HEK293 (cell line): ENCODE data around the gene TLR8.
"Not testable (repeated sequence)": the region's sequence is repeated elsewhere in the genome, so short reads cannot be mapped to it uniquely, and the experiment has no call there.

ENCODE experiments used
- CTCF ChIA-PET: fragments of 350-600 bp; formaldehyde crosslinking; extraction: SDS; loops from one replicate; lab custom pipeline; 2021; ENCODE audit warnings: antibody characterized with exemption; lab: Yijun Ruan, JAX
- POLR2A ChIA-PET: fragments of 300-600 bp; formaldehyde crosslinking; extraction: SDS; loops from one replicate; lab custom pipeline; 2020; ENCODE audit warnings: antibody characterized with exemption, inconsistent platforms; lab: Yijun Ruan, JAX
- H3K27ac ChIP-seq: fragments of 200-500 bp; sonication (Bioruptor generic); 2 replicates; pipeline ENCODE4 v1.5.1; 2014; ENCODE audit warnings: low read depth, low read length, control low read depth, inconsistent platforms; ENCODE audit errors: extremely low read depth
- H3K36me3 ChIP-seq, 2 experiments: fragments of 200-500 bp in 1 of 2; sonication (Bioruptor generic) in 1 of 2; 1 replicate in 1 of 2; 2 replicates in 1 of 2; pipeline ENCODE4 v1.5.1; 2014 to 2017; ENCODE audit warnings: inconsistent platforms in 2 of 2, low read length in 2 of 2; ENCODE audit not compliant: control insufficient read depth in 2 of 2, insufficient read depth in 1 of 2
- H3K4me1 ChIP-seq: fragments of 200-500 bp; sonication (Bioruptor generic); 2 replicates; pipeline ENCODE4 v1.5.1; 2014; ENCODE audit warnings: mild to moderate bottlenecking, low read length, inconsistent platforms; ENCODE audit not compliant: control insufficient read depth, insufficient read depth
- H3K4me3 ChIP-seq: 2 replicates; pipeline ENCODE4 v1.5.1; 2011; ENCODE audit warnings: low read depth, mild to moderate bottlenecking, control low read depth, low read length, moderate library complexity
- H3K9me3 ChIP-seq: fragments of 200-500 bp; sonication (Bioruptor generic); 2 replicates; pipeline ENCODE4 v1.5.1; 2014; ENCODE audit warnings: low read depth, low read length, inconsistent platforms; ENCODE audit not compliant: control insufficient read depth, insufficient read depth
- FEZF1 ChIP-seq: fragments of 450-650 bp; formaldehyde crosslinking; IDR thresholded peaks from 2 replicates; pipeline ENCODE4 v1.5.1; 2016; ENCODE audit warnings: missing biosample characterization, missing genetic modification characterization
- GLI2 ChIP-seq: fragments of 450-650 bp; formaldehyde crosslinking; IDR thresholded peaks from 2 replicates; pipeline ENCODE4; 2017; ENCODE audit warnings: missing biosample characterization, missing genetic modification characterization, low read depth, borderline replicate concordance
- KLF10 ChIP-seq: fragments of 450-650 bp; IDR thresholded peaks from 2 replicates; pipeline ENCODE4 v1.5.1; 2018; ENCODE audit warnings: missing biosample characterization, mild to moderate bottlenecking, missing genetic modification characterization
- KLF16 ChIP-seq: fragments of 450-650 bp; formaldehyde crosslinking; IDR thresholded peaks from 2 replicates; pipeline ENCODE4 v1.5.1; 2017; ENCODE audit warnings: missing biosample characterization, missing genetic modification characterization
- KLF9 ChIP-seq: fragments of 450-650 bp; formaldehyde crosslinking; IDR thresholded peaks from 2 replicates; pipeline ENCODE4 v1.5.1; 2016; ENCODE audit warnings: missing biosample characterization, missing genetic modification characterization, low read depth
- TRIM28 ChIP-seq: IDR thresholded peaks from 2 replicates; pipeline ENCODE4 v1.6.1; 2011; ENCODE audit warnings: low read length, control low read depth, borderline replicate concordance
- ZNF10 ChIP-seq: fragments of 450-650 bp; formaldehyde crosslinking; IDR thresholded peaks from 2 replicates; pipeline ENCODE4 v1.5.1; 2017; ENCODE audit warnings: missing biosample characterization, missing genetic modification characterization
- ZNF24 ChIP-seq: fragments of 450-650 bp; formaldehyde crosslinking; IDR thresholded peaks from 2 replicates; pipeline ENCODE4 v1.5.1; 2016; ENCODE audit warnings: missing biosample characterization, missing genetic modification characterization
- ZNF350 ChIP-seq: fragments of 450-650 bp; formaldehyde crosslinking; IDR thresholded peaks from 2 replicates; pipeline ENCODE4 v1.5.0; 2017; ENCODE audit warnings: missing biosample characterization, mild to moderate bottlenecking, missing genetic modification characterization
- ZNF654 ChIP-seq: fragments of 450-650 bp; formaldehyde crosslinking; IDR thresholded peaks from 2 replicates; pipeline ENCODE4 v1.5.1; 2016; ENCODE audit warnings: low read depth, missing biosample characterization, missing genetic modification characterization
- ZNF76 ChIP-seq: fragments of 450-650 bp; formaldehyde crosslinking; IDR thresholded peaks from 2 replicates; pipeline ENCODE4; 2016; ENCODE audit warnings: low read depth, missing biosample characterization, missing genetic modification characterization, borderline replicate concordance
- ZNF777 ChIP-seq: fragments of 450-650 bp; formaldehyde crosslinking; IDR thresholded peaks from 2 replicates; pipeline ENCODE4 v1.5.1; 2017; ENCODE audit warnings: missing biosample characterization, missing genetic modification characterization, borderline replicate concordance
- TF ChIP-seq, protein P1 (sequence below): IDR thresholded peaks from 2 replicates; pipeline ENCODE4 v1.6.1; 2011; ENCODE audit warnings: mild to moderate bottlenecking, low read depth, low read length, borderline replicate concordance
- TF ChIP-seq, protein P2 (sequence below): fragments of 450-650 bp; formaldehyde crosslinking; conservative IDR thresholded peaks from 2 replicates; pipeline ENCODE4 v1.5.1; 2016; ENCODE audit warnings: low read depth, missing biosample characterization, missing genetic modification characterization
- TF ChIP-seq, protein P3 (sequence below): fragments of 450-650 bp; formaldehyde crosslinking; IDR thresholded peaks from 2 replicates; pipeline ENCODE4 v1.5.1; 2016; ENCODE audit warnings: missing biosample characterization, missing genetic modification characterization, borderline replicate concordance

TLR8 gene

DNA sequence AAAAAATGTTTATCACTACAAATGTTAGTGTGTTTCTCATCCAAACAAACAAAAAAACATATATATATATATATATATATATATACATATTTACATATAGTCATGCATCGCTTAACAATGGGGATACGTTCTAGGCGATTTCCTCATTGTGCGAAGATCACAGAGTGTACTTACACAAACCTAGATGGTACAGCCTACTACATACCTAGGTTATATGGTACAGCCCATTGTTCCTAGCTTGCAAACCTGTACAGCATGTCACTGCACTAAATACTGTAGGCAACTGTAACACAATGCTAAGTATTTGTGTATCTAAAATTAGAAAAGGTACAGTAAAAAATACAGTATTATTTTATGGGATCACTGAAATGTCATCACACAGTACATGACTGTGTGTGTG is 52.0 kb downstream of the TLR8 start (continued):
- TF ChIP-seq ZNF24 (tag by site-specific recombination) = no peak
- TF ChIP-seq KLF10 (tag by site-specific recombination) = no peak
- TF ChIP-seq ZNF777 (tag by site-specific recombination) = no peak
- no peak for TF ChIP-seq FEZF1
- TF ChIP-seq, all 188 proteins: peak for 0

DNA sequence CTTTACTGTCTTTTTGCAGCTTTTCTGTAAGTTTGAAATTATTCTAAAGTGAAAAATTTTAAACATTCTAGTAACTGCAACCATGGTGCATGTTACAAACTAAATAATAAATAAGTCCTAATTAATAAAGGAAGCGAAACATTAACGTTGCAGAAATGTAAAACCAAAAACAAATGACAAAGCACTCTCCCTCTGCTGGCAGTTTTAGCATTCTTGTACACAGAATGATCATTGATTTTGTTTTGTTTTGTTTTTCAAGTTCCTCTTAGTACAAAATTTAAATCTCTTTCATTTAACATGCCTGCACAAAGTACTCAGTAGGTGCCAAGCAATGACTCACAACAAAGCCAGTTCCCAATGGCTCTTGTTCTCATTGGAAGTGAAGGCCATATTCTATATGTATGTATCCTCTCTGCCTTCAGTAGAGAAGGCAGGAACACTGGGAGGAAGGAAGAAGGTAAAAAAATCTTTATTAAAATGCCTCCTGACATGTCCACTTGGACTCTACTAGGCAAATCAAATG is 54.8 kb downstream of the TLR8 start:
- ChIA-PET CTCF (interaction anchor here (1.0 to 7.2 kb wide), 2 partner anchors 10 to 14 kb away, joined by 3 to 41 read pairs; no protein-coding TSS in a partner anchor), POLR2A (no interaction called here)
- no peaks in the 10 kb centered on the region for H3K36me3 ChIP-seq
- TF ChIP-seq ZNF76 (tag by site-specific recombination) (no peak), ZNF350 (tag by site-specific recombination) (no peak), GLI2 (no peak)
- H3K27ac ChIP-seq = no peak overlapping the region
- H3K4me1 ChIP-seq = peaks cover 5% of the 10 kb centered on the region
- no peak overlapping the region for H3K4me3 ChIP-seq
- H3K9me3 ChIP-seq = no peaks in the 10 kb centered on the region

DNA sequence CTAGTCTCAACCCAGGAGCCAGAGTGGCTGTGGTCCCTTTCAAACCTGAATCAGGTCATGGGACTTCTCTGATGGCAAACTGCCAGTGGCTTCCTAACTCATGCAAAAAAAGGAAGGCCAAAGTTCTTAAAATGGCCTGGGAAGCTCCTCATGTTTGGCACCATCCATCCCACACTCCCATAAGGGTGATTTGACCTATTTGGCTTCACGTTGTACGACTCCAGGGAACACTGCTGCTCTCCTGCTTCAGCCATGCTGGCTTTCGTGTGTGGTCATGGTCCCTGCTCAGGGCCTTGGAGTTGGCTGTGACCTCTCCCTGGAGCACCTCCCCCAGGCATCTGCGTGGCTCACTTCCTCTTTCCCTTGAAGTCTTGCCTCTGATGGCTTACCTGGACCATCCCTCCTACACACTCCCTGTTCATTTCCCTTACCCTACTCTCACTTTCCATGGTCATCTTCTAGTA is 55.7 kb downstream of the TLR8 start:
- POLR2A ChIA-PET = no interaction called here
- H3K9me3 ChIP-seq = no peaks in the 10 kb centered on the region
- H3K4me1 ChIP-seq = no peaks in the 10 kb centered on the region
- no peaks in the 10 kb centered on the region for H3K36me3 ChIP-seq
- TF ChIP-seq, protein P1, sequence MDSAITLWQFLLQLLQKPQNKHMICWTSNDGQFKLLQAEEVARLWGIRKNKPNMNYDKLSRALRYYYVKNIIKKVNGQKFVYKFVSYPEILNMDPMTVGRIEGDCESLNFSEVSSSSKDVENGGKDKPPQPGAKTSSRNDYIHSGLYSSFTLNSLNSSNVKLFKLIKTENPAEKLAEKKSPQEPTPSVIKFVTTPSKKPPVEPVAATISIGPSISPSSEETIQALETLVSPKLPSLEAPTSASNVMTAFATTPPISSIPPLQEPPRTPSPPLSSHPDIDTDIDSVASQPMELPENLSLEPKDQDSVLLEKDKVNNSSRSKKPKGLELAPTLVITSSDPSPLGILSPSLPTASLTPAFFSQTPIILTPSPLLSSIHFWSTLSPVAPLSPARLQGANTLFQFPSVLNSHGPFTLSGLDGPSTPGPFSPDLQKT = no peak
- no peak for TF ChIP-seq ZNF654 (tag by site-specific recombination)
- no peak for TF ChIP-seq ZNF10 (tag by site-specific recombination)
- TF ChIP-seq, protein P2, sequence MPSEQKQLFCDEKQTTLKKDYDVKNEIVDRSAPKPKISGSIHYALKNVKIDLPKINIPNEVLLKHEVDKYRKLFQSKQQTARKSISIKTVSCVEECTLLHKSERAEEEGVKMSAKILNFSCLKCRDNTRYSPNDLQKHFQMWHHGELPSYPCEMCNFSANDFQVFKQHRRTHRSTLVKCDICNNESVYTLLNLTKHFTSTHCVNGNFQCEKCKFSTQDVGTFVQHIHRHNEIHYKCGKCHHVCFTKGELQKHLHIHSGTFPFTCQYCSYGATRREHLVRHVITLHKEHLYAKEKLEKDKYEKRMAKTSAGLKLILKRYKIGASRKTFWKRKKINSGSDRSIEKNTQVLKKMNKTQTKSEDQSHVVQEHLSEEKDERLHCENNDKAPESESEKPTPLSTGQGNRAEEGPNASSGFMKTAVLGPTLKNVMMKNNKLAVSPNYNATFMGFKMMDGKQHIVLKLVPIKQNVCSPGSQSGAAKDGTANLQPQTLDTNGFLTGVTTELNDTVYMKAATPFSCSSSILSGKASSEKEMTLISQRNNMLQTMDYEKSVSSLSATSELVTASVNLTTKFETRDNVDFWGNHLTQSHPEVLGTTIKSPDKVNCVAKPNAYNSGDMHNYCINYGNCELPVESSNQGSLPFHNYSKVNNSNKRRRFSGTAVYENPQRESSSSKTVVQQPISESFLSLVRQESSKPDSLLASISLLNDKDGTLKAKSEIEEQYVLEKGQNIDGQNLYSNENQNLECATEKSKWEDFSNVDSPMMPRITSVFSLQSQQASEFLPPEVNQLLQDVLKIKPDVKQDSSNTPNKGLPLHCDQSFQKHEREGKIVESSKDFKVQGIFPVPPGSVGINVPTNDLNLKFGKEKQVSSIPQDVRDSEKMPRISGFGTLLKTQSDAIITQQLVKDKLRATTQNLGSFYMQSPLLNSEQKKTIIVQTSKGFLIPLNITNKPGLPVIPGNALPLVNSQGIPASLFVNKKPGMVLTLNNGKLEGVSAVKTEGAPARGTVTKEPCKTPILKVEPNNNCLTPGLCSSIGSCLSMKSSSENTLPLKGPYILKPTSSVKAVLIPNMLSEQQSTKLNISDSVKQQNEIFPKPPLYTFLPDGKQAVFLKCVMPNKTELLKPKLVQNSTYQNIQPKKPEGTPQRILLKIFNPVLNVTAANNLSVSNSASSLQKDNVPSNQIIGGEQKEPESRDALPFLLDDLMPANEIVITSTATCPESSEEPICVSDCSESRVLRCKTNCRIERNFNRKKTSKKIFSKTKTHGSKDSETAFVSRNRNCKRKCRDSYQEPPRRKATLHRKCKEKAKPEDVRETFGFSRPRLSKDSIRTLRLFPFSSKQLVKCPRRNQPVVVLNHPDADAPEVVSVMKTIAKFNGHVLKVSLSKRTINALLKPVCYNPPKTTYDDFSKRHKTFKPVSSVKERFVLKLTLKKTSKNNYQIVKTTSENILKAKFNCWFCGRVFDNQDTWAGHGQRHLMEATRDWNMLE (tag by site-specific recombination) = no peak
- no peak for TF ChIP-seq TRIM28
- TF ChIP-seq, protein P3, sequence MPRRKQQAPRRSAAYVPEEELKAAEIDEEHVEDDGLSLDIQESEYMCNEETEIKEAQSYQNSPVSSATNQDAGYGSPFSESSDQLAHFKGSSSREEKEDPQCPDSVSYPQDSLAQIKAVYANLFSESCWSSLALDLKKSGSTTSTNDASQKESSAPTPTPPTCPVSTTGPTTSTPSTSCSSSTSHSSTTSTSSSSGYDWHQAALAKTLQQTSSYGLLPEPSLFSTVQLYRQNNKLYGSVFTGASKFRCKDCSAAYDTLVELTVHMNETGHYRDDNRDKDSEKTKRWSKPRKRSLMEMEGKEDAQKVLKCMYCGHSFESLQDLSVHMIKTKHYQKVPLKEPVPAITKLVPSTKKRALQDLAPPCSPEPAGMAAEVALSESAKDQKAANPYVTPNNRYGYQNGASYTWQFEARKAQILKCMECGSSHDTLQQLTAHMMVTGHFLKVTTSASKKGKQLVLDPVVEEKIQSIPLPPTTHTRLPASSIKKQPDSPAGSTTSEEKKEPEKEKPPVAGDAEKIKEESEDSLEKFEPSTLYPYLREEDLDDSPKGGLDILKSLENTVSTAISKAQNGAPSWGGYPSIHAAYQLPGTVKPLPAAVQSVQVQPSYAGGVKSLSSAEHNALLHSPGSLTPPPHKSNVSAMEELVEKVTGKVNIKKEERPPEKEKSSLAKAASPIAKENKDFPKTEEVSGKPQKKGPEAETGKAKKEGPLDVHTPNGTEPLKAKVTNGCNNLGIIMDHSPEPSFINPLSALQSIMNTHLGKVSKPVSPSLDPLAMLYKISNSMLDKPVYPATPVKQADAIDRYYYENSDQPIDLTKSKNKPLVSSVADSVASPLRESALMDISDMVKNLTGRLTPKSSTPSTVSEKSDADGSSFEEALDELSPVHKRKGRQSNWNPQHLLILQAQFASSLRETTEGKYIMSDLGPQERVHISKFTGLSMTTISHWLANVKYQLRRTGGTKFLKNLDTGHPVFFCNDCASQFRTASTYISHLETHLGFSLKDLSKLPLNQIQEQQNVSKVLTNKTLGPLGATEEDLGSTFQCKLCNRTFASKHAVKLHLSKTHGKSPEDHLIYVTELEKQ (tag by site-specific recombination) = no peak
- no peak for TF ChIP-seq KLF9 (tag by site-specific recombination)
- no peak for TF ChIP-seq KLF16 (tag by site-specific recombination)
- H3K27ac ChIP-seq = no peak overlapping the region
- CTCF ChIA-PET = no interaction called here
- H3K4me3 ChIP-seq = no peak overlapping the region

DNA sequence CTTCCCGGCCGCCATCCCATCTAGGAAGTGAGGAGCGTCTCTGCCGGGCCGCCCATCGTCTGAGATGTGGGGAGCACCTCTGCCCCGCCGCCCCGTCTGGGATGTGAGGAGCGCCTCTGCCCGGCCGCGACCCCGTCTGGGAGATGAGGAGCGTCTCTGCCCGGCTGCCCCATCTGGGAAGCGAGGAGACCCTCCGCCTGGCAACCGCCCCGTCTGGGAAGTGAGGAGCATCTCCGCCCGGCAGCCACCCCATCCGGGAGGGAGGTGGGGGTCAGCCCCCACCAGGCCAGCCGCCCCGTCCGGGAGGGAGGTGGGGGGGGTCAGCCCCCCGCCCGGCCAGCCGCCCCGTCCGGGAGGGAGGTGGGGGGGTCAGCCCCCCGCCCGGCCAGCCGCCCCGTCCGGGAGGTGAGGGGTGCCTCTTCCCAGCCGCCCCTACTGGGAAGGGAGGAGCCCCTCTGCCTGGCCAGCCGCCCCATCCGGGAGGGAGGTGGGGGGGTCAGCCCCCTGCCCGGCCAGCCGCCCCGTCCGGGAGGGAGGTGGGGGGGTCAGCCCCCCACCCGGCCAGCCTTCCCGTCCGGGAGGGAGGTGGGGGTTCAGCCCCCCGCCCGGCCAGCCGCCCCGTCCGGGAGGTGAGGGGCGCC is 56.9 kb downstream of the TLR8 start:
- H3K36me3 ChIP-seq, H3K4me1 ChIP-seq, CTCF ChIA-PET, POLR2A ChIA-PET, H3K9me3 ChIP-seq, H3K27ac ChIP-seq, H3K4me3 ChIP-seq: not testable (repeated sequence)
